ENCODE data around the gene ALK.

Gene ALK

GRCh38 chr2:29531626-29532025 is 389.8 kb downstream of the ALK start:
- Mint-ChIP-seq H3K4me3 (no peak overlapping the region), H3K27me3 (peaks cover 1% of the 10 kb centered on the region), H3K4me1 (ENCODE audit: low read depth) (peaks cover 4% of the 10 kb centered on the region), H3K27ac (no peak overlapping the region), H3K36me3 (no peaks in the 10 kb centered on the region), H3K9me3 (ENCODE audit: low read depth) (no peaks in the 10 kb centered on the region)

DNA sequence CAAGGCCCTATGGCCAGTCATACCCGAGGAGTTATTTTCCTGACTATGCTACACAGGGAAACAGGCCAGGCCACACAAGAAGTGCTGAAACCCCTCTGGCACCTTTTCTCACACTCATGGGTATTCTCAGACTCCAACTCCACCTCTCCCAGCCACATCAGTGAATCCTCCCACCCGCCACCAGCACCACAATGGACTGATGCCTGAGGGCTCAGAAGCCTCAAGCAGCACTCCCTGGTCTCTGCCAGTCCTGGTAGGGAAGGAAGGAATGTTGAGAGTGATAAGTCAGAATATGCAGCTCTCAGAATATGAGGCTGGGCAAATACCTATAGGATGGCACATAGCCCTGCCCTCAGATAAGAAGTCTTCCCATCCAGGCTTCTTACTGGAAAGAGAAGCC is 391.1 kb downstream of the ALK start:
- H3K4me1 Mint-ChIP-seq (ENCODE audit: low read depth) = peaks cover 4% of the 10 kb centered on the region
- H3K9me3 Mint-ChIP-seq (ENCODE audit: low read depth) = no peaks in the 10 kb centered on the region
- no peak overlapping the region for H3K4me3 Mint-ChIP-seq
- peaks cover 1% of the 10 kb centered on the region for H3K27me3 Mint-ChIP-seq
- no peak overlapping the region for H3K27ac Mint-ChIP-seq
- H3K36me3 Mint-ChIP-seq = no peaks in the 10 kb centered on the region

- H3K4me1 Mint-ChIP-seq (ENCODE audit: low read depth) = peaks cover 4% of the 10 kb centered on the region
- H3K9me3 Mint-ChIP-seq (ENCODE audit: low read depth) = no peaks in the 10 kb centered on the region
- no peak overlapping the region for H3K27ac Mint-ChIP-seq
- H3K36me3 Mint-ChIP-seq = no peaks in the 10 kb centered on the region
- peaks cover 3% of the 10 kb centered on the region for H3K27me3 Mint-ChIP-seq
- peak overlapping the region; percentile 25 for H3K4me3 Mint-ChIP-seq
Measured at GRCh38 chr2:29528891-29529520, 392.4 kb downstream of the ALK start.

- H3K27ac Mint-ChIP-seq = no peak overlapping the region
- H3K4me3 Mint-ChIP-seq = no peak overlapping the region
- no peaks in the 10 kb centered on the region for H3K36me3 Mint-ChIP-seq
- peaks cover 4% of the 10 kb centered on the region for H3K4me1 Mint-ChIP-seq (ENCODE audit: low read depth)
- no peaks in the 10 kb centered on the region for H3K9me3 Mint-ChIP-seq (ENCODE audit: low read depth)
- H3K27me3 Mint-ChIP-seq = peaks cover 3% of the 10 kb centered on the region
Measured at GRCh38 chr2:29528371-29528770, 393.0 kb downstream of the ALK start.

DNA sequence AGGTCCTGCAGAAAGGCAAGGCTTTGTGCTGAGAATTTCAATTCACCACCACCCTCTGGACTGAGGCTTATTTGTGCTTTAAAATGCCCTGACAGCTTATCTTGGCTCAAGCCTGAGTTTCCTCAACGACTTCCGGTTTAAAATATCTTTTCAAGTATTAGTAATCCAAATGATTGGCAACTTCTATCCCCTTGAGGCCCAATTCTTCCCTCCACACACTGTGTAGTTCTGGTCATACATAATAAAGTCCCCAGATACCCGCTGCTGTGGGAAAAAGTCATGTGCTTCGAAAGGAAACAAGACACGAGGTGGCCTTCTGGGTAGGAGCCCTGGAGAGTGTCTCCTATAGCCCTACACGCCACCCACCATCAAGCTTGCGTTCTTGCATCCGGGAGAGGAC is 393.4 kb downstream of the ALK start:
- Mint-ChIP-seq H3K36me3 (no peaks in the 10 kb centered on the region), H3K27me3 (peaks cover 3% of the 10 kb centered on the region), H3K27ac (no peak overlapping the region), H3K4me1 (ENCODE audit: low read depth) (peaks cover 4% of the 10 kb centered on the region), H3K4me3 (no peak overlapping the region), H3K9me3 (ENCODE audit: low read depth) (no peaks in the 10 kb centered on the region)

- H3K27ac Mint-ChIP-seq = no peak overlapping the region
- no peaks in the 10 kb centered on the region for H3K9me3 Mint-ChIP-seq (ENCODE audit: low read depth)
- peaks cover 4% of the 10 kb centered on the region for H3K4me1 Mint-ChIP-seq (ENCODE audit: low read depth)
- peaks cover 2% of the 10 kb centered on the region for H3K27me3 Mint-ChIP-seq
- H3K4me3 Mint-ChIP-seq = no peak overlapping the region
- no peaks in the 10 kb centered on the region for H3K36me3 Mint-ChIP-seq
Measured at GRCh38 chr2:29526587-29527586, 394.5 kb downstream of the ALK start.

DNA sequence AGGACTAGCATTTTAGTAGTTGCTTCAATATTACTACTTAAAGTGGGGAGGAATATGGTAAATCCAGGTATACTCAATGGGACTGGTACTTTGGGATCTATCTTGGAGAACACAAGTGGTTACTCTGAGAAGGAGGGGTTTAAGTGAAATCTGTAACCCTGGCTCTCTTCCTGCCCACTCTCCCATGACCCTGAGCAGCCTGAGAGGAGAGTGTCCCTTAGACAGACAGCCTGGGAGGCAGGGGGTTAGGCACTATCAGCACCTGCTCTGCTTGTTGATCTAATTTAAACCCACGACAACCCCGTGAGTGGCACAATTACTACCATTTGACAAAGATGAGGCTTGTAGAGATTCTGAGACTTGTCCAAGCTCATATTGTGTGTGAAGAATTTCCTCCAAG is 395.5 kb downstream of the ALK start:
- H3K36me3 Mint-ChIP-seq = no peaks in the 10 kb centered on the region
- peaks cover 4% of the 10 kb centered on the region for H3K4me1 Mint-ChIP-seq (ENCODE audit: low read depth)
- H3K27me3 Mint-ChIP-seq = peaks cover 2% of the 10 kb centered on the region
- H3K27ac Mint-ChIP-seq = no peak overlapping the region
- no peak overlapping the region for H3K4me3 Mint-ChIP-seq
- H3K9me3 Mint-ChIP-seq (ENCODE audit: low read depth) = no peaks in the 10 kb centered on the region

DNA sequence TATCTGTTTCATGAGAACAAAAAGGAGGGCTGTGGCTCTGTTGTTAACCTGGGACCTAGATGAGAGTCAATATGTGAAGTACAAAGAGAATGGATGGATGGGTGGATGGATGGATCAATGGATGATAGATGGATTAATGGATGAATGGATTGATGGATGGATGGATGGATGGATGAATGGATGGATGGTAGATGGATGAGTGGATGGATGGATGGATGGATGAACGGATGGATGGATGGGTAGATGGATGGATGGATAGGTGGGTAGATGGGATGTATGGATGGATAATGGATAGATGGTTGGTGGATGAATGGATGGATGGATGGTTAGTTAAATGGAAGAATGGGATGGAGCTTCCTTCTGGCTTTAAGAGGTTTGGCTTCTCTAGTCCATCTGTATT is 396.7 kb downstream of the ALK start:
- no peak overlapping the region for H3K27ac Mint-ChIP-seq
- peaks cover 4% of the 10 kb centered on the region for H3K4me1 Mint-ChIP-seq (ENCODE audit: low read depth)
- no peaks in the 10 kb centered on the region for H3K9me3 Mint-ChIP-seq (ENCODE audit: low read depth)
- no peak overlapping the region for H3K4me3 Mint-ChIP-seq
- H3K27me3 Mint-ChIP-seq = peaks cover 2% of the 10 kb centered on the region
- no peaks in the 10 kb centered on the region for H3K36me3 Mint-ChIP-seq

DNA sequence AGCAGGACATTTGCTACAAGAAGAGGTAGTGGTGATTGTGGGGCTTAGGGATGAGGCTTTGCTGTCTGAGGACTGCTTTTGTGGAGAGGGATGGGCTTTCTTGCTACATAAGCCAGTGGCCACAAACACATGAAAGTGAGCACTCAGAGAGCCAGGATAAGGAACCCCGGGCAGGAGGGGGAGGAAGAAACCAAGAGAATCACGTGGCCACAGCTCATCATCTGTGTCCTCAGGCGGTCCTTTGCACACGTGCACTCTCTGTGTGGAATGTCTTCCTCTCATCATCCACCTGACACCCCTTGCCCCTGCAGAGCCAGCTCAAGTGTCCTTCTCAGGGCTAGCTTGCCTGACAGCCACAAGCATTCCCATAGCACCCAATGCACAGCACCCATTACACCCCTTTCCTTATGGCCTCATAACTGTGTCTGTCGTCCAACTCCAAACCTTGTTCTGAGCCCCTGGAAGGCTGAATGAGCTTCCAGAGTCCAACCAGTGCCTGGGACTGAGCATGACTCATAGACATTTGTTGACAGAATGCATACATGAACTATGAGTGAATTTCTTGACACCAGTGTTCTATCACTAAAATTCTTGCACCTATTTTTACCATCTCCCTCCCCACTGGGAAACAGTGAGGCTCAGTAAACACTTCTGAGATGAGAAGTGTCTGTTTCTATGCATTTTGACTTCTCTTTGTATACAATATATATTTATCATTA is 398.3 kb downstream of the ALK start:
- Mint-ChIP-seq H3K4me3 (no peak overlapping the region), H3K27ac (no peak overlapping the region), H3K27me3 (peaks cover 2% of the 10 kb centered on the region), H3K9me3 (ENCODE audit: low read depth) (no peaks in the 10 kb centered on the region), H3K4me1 (ENCODE audit: low read depth) (no peaks in the 10 kb centered on the region), H3K36me3 (no peaks in the 10 kb centered on the region)

DNA sequence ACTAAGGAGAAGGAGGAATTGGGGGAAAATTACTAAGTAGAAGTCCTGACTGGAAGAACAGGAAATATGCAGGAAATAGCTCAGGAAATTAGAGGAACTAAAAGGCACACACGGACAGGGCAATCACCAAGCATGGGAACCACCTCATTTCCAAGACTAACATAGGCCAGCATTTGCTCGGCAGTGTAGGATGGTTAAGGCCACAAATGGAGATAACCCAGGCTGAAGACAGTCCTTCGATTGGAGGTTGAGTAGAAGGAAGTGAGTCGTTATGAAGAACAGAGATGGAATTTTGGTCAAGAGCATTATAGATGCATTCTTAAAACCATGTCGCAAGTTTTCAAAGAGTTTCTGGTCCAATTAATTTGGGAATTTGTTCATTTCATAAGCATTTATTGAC is 401.4 kb downstream of the ALK start:
- Mint-ChIP-seq H3K36me3 (no peaks in the 10 kb centered on the region), H3K27me3 (no peaks in the 10 kb centered on the region), H3K4me1 (ENCODE audit: low read depth) (no peaks in the 10 kb centered on the region), H3K4me3 (no peak overlapping the region), H3K27ac (no peak overlapping the region), H3K9me3 (ENCODE audit: low read depth) (no peaks in the 10 kb centered on the region)

GRCh38 chr2:29519338-29519925 is 402.0 kb downstream of the ALK start:
- H3K36me3 Mint-ChIP-seq = no peaks in the 10 kb centered on the region
- H3K27ac Mint-ChIP-seq = no peak overlapping the region
- H3K4me3 Mint-ChIP-seq = no peak overlapping the region
- H3K9me3 Mint-ChIP-seq (ENCODE audit: low read depth) = peaks cover 4% of the 10 kb centered on the region
- H3K27me3 Mint-ChIP-seq = no peaks in the 10 kb centered on the region
- no peaks in the 10 kb centered on the region for H3K4me1 Mint-ChIP-seq (ENCODE audit: low read depth)

GRCh38 chr2:29518646-29519337 is 402.6 kb downstream of the ALK start:
- no peaks in the 10 kb centered on the region for H3K27me3 Mint-ChIP-seq
- H3K4me1 Mint-ChIP-seq (ENCODE audit: low read depth) = no peaks in the 10 kb centered on the region
- H3K9me3 Mint-ChIP-seq (ENCODE audit: low read depth) = peaks cover 5% of the 10 kb centered on the region
- H3K27ac Mint-ChIP-seq = no peak overlapping the region
- H3K4me3 Mint-ChIP-seq = no peak overlapping the region
- no peaks in the 10 kb centered on the region for H3K36me3 Mint-ChIP-seq

DNA sequence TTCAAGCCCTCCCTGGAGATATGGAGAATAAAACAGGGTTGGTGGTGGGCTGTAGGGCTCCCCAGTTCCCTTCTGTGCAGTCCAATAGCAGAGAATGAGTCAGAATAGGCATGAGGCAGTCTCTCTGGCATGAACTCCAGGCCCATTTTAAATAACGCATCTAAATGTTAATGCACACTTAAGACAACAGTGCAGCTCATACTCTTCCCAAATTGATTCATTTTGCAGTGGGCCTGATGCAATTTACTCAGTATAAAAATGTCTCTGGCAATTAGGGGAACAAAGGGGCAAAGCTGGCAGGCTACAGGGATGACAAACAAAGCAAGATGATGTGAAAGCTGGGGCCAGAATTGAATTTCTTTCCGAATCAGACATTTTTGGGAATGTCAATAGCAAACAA is 403.4 kb downstream of the ALK start:
- Mint-ChIP-seq H3K36me3 (no peaks in the 10 kb centered on the region), H3K4me3 (no peak overlapping the region), H3K9me3 (ENCODE audit: low read depth) (peaks cover 5% of the 10 kb centered on the region), H3K27me3 (no peaks in the 10 kb centered on the region), H3K27ac (no peak overlapping the region), H3K4me1 (ENCODE audit: low read depth) (no peaks in the 10 kb centered on the region)

DNA sequence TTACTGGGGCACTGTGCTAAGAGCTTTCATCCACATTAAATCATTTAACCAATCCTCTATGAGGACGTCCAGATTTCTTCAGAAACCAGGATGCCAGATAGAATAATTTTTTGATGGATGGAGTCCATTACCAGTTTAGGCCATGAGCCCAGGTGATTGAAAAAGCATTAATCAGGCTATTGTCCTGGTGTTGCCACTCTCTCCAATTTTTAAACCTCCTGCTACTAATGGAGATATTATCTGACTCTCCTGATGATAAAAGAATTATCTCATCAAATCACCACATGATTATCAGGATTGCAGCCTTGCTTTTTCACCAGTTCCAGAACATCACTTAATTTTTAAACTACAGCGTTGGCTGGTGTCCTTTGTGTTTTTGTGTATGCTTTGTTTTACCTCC is 404.0 kb downstream of the ALK start:
- no peaks in the 10 kb centered on the region for H3K4me1 Mint-ChIP-seq (ENCODE audit: low read depth)
- H3K4me3 Mint-ChIP-seq = no peak overlapping the region
- H3K27me3 Mint-ChIP-seq = no peaks in the 10 kb centered on the region
- no peaks in the 10 kb centered on the region for H3K36me3 Mint-ChIP-seq
- H3K27ac Mint-ChIP-seq = no peak overlapping the region
- peaks cover 5% of the 10 kb centered on the region for H3K9me3 Mint-ChIP-seq (ENCODE audit: low read depth)
